ENCODE data around the gene TCERG1L.

Gene TCERG1L

DNA sequence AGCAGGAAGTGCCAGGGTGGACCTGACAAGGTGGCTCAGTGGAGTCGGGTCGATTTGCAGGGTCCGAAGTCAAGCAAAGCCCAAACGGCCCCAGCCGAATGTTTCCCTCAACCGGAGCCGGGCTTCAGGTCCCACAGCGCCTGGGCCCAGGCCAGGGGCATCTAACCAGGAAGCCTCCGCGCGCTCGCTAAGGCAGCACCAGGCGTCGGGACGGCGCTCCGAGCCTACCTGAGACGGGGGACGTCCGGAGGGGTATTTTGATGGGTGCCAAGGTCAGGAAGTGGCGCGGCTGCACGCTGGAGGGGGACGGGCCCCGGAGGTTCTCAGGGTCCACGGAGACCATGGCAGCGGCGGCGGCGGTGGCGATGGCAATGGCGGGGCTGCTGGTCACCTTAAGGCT lies 51.5 kb downstream of the TCERG1L start:
- no peak for TF ChIP-seq CTCF (conservative IDR thresholded peaks at IDR 0.05; ENCODE audit: control insufficient read depth, insufficient read depth, low read depth, low read length)
- no peak overlapping the region for H3K4me3 ChIP-seq (ENCODE audit: control insufficient read depth, low read depth, low read length)
- no peak for DNase-seq (ENCODE audit: low read depth)

DNA sequence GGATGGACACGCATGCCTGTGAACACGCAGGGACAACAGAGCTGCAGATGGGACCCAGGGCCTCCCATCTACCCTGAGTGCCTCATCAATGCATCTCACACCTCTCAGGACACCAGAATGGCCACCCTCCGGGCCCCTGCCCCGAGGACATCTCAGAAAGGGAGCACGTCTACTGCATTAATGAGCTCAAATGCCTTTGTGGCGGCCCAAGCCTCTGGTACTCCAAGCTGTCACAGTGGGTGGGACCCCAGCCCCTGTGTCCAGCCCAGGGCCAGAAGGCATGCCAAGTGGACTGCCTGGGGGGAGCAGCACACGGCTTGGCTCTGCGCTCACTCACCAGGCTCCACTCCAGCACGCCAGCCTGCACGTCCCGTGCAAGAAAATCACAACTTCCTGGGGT lies 52.0 kb downstream of the TCERG1L start:
- no peak for DNase-seq (ENCODE audit: low read depth)
- TF ChIP-seq CTCF (conservative IDR thresholded peaks at IDR 0.05; ENCODE audit: control insufficient read depth, insufficient read depth, low read depth, low read length), result no peak
- no peak overlapping the region for H3K4me3 ChIP-seq (ENCODE audit: control insufficient read depth, low read depth, low read length)

DNA sequence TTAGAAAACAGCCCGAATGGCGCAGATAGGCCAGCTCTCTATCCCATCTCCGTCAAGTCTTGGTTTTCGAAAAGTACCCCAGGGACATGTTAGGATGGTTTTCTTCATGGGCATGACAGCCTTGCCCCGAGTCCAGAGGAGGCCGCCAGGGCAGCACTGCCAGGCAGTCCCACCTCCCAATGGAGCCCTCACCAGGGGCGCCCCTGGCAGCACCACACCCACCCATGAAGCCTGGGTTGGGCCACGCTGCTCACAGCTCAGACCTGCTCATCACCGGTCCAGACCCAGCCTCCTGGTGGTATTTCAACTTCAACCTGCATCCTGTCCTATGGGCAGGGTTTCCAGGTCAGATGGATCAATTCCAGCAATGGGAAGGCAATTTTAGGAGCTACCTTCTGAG lies 53.3 kb downstream of the TCERG1L start:
- TF ChIP-seq CTCF (conservative IDR thresholded peaks at IDR 0.05; ENCODE audit: control insufficient read depth, insufficient read depth, low read depth, low read length), result no peak
- no peak overlapping the region for H3K4me3 ChIP-seq (ENCODE audit: control insufficient read depth, low read depth, low read length)
- DNase-seq (ENCODE audit: low read depth), result no peak

- no peak for TF ChIP-seq CTCF (conservative IDR thresholded peaks at IDR 0.05; ENCODE audit: control insufficient read depth, insufficient read depth, low read depth, low read length)
- no peak for DNase-seq (ENCODE audit: low read depth)
- H3K4me3 ChIP-seq (ENCODE audit: control insufficient read depth, low read depth, low read length), result no peak overlapping the region
Observed at GRCh38 chr10:131257027-131257426, 54.5 kb downstream of the TCERG1L start.

DNA sequence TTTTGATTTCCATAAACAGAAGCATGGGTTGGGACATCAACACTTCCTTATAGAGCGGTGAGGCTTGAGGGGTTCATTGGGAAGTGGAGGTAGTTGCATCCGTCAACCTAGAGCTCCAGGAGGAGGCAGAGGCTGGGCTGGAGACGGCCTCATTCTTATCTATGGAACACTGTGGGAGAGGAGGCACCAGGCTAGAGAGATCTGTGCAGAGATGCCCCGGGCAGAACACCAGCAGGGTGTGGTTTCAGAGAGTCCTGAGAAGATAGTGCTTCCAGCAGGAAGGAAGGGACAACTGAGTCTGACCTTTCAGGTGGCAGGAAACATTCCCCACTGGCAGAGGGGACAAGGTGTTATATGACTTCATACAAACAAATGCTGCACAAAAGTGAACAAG lies 56.7 kb downstream of the TCERG1L start:
- H3K4me3 ChIP-seq (ENCODE audit: control insufficient read depth, low read depth, low read length), result no peak overlapping the region
- TF ChIP-seq CTCF (conservative IDR thresholded peaks at IDR 0.05; ENCODE audit: control insufficient read depth, insufficient read depth, low read depth, low read length), result no peak
- no peak for DNase-seq (ENCODE audit: low read depth)

DNA sequence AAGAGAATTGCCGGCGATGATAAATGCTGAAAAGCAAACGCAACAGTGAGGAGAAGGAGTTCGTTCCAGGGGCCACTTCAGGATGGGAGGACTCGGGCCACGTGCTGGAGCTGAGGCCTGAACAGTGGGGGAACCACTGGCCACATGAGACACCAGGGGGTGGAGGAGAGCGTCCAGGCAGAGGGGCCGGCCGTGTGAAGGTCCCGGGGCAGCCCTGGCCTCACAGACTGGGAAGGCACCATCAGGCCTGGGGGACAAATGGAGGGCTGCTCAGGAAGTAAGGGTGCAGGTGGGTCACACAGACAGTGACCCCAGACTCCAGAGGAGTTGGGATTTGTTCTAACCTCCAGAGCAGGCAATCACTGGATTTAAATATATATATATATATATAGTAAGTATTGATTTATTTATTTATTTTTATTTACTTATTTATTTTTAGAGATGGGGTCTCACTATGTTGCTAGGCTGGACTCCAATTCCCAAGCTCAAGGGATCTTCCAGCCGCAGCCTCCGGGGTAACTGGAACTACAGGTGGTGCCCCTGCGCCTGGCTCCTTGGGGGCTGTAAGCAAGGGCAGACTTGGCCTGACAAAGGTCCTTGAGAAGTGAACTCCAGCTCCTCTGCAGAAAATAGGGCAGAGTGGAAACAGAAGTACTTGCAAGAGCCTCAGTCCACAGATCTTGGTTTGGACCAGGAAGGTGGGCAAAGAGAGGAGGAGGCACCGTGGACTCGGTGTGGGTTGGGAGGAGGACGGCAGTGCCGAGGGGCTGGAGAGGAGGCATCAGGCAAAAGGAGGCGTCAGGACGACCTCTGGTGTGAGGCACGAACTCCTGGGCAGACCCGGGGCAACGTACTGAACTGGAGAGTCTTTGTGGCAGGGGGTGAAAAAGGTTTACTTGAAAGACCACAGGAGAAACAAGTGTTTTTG lies 57.3 kb downstream of the TCERG1L start:
- TF ChIP-seq CTCF (conservative IDR thresholded peaks at IDR 0.05; ENCODE audit: control insufficient read depth, insufficient read depth, low read depth, low read length), result no peak
- no peak overlapping the region for H3K4me3 ChIP-seq (ENCODE audit: control insufficient read depth, low read depth, low read length)
- DNase-seq (ENCODE audit: low read depth), result no peak

Data from fibroblast of mammary gland (primary cell).